ENCODE data around the gene CRACR2B. TPM values are rescaled to one million over a fixed set of nuclear protein-coding genes. Genes with fewer than 3 reads are reported as not detected.

Gene CRACR2B
- total RNA-seq, 4 donors from 2014 or later = 0.48 to 5.7 (median 3.5) TPM

GRCh38 chr11:843818-844692 is 16.3 kb downstream of the CRACR2B start:
- intact Hi-C loops (cut with DNase I) = no loop called here
- peak overlapping the region; percentile 88 to 98 (median 94) for H3K27ac ChIP-seq
- TF ChIP-seq, protein P1, sequence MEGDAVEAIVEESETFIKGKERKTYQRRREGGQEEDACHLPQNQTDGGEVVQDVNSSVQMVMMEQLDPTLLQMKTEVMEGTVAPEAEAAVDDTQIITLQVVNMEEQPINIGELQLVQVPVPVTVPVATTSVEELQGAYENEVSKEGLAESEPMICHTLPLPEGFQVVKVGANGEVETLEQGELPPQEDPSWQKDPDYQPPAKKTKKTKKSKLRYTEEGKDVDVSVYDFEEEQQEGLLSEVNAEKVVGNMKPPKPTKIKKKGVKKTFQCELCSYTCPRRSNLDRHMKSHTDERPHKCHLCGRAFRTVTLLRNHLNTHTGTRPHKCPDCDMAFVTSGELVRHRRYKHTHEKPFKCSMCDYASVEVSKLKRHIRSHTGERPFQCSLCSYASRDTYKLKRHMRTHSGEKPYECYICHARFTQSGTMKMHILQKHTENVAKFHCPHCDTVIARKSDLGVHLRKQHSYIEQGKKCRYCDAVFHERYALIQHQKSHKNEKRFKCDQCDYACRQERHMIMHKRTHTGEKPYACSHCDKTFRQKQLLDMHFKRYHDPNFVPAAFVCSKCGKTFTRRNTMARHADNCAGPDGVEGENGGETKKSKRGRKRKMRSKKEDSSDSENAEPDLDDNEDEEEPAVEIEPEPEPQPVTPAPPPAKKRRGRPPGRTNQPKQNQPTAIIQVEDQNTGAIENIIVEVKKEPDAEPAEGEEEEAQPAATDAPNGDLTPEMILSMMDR (IDR thresholded peaks at IDR 0.05) = no peak
- peak in 2 of 4 donors; percentile 50 to 58 for TF ChIP-seq POLR2A (IDR thresholded peaks at IDR 0.05)
- DNase-seq = no peak
- H3K36me3 ChIP-seq = peaks cover 10 to 17% (median 12%) of the 10 kb centered on the region in 3 donors
- no peaks in the 10 kb centered on the region for H3K9me3 ChIP-seq
- H3K4me3 ChIP-seq = peak overlapping the region; percentile 67 to 97 (median 87)
- peaks cover 48 to 92% (median 72%) of the 10 kb centered on the region in 3 donors for H3K4me1 ChIP-seq
- WGBS, 2 donors = 0 to 8% methylated on average over 1 to 6 of the region's 25 CpGs
- H3K27me3 ChIP-seq = peaks cover 0 to 21% (median 2%) of the 10 kb centered on the region in 4 donors

- intact Hi-C loops (cut with DNase I) = loop anchor here (5.0 kb wide), 1 partner anchor 207 kb away; no protein-coding TSS in a partner anchor
- TF ChIP-seq, protein P1 (IDR thresholded peaks at IDR 0.05) = no peak
- no peak for TF ChIP-seq POLR2A (IDR thresholded peaks at IDR 0.05)
- peaks cover 51 to 91% (median 72%) of the 10 kb centered on the region in 3 donors for H3K4me1 ChIP-seq
- no peaks in the 10 kb centered on the region for H3K9me3 ChIP-seq
- peaks cover 0 to 30% (median 3%) of the 10 kb centered on the region in 4 donors for H3K27me3 ChIP-seq
- DNase-seq = no peak
- peaks cover 3 to 8% (median 3%) of the 10 kb centered on the region in 3 donors for H3K36me3 ChIP-seq
- H3K4me3 ChIP-seq = peak overlapping the region; percentile 67 to 97 (median 87)
- WGBS, 2 donors = 59% methylated on average over 11 of the region's 31 CpGs; no CpG with 5 or more reads in 1 of the 2 donors
- H3K27ac ChIP-seq = peak overlapping the region; percentile 88 to 98 (median 94)
These were observed 17.2 kb downstream of the CRACR2B start for GRCh38 chr11:844693-845644.

DNA sequence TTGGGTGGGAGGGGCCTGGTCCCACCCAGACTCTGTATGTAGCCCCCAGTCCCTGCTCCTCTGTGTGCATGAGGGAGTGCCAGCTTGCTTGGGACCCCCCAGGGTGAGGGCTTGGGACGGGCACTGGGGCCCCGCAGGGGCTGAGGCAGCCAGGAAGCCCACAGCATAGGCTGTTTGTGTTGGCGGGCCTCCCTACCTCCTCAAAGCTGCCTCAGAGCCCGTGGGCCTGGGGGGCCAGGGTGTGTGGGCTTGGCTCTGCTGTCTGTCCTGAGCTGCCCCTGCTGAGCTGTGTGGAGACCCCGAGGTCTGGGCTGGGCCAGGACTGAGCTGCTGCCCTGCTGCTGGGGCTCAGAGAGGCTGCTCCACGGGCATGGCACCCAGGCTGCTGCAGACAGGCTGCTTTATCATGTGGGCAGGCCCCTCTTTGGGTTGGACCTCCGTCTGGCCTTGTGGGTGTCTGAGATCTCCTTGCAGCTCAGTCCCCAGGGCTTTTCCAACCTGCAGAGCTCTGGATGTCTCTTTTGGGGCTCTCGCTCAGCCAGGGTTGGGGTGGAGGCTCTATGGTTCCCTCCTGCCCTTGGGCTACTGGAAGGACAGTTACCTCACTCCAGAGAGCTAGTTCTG is 18.3 kb downstream of the CRACR2B start:
- no peak for TF ChIP-seq POLR2A (IDR thresholded peaks at IDR 0.05)
- TF ChIP-seq, protein P1 (IDR thresholded peaks at IDR 0.05) = no peak
- intact Hi-C loops (cut with DNase I) = loop anchor here (5.0 kb wide), 1 partner anchor 206 kb away; no protein-coding TSS in a partner anchor
- WGBS, 2 donors = 20% methylated on average over 3 of the region's 8 CpGs; no CpG with 5 or more reads in 1 of the 2 donors
- Histone ChIP-seq H3K27ac (peak overlapping the region; percentile 22 to 98 (median 92)), H3K9me3 (no peaks in the 10 kb centered on the region), H3K4me1 (peaks cover 51 to 91% (median 66%) of the 10 kb centered on the region in 3 donors), H3K36me3 (no peaks in the 10 kb centered on the region), H3K27me3 (peaks cover 0 to 41% (median 3%) of the 10 kb centered on the region in 4 donors), H3K4me3 (peak overlapping the region in 1 of 4 donors; percentile 89)
- DNase-seq = no peak

DNA sequence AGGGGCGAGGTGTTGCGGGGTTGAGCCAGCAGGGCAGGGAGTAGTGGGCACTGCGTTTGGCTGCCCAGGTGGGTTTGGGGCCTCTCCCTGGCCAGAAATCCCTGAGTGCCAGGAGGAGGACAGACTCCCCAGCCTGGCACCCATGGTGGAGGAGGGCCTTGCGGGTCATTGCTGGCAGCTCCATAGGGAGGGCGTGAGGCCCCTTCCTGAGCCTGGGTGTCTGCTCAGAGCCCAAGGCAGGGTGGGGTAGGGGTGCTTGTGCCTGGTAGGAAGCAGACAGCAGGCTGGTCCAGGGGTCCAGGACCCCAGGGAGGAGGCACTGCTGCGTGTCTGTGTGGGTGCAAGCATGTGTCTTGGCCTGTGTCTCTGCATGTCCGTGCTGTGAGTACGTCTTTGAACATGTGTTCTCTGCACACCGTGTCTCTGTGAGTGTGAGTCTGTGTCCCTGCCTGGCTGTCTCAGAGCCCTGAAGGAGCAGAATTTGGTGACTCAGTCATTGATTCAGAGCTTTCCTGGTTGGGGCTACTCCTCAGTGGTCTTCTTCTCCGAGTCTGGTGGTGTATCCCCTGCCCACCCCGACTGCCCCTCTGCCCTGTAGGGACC is 18.9 kb downstream of the CRACR2B start:
- H3K4me1 ChIP-seq = peaks cover 45 to 91% (median 60%) of the 10 kb centered on the region in 3 donors
- no peaks in the 10 kb centered on the region for H3K9me3 ChIP-seq
- no peaks in the 10 kb centered on the region for H3K36me3 ChIP-seq
- peak overlapping the region; percentile 22 to 98 (median 92) for H3K27ac ChIP-seq
- TF ChIP-seq POLR2A (IDR thresholded peaks at IDR 0.05) = no peak
- TF ChIP-seq, protein P1 (IDR thresholded peaks at IDR 0.05) = no peak
- WGBS, 2 donors = 12 to 33% methylated on average over 4 to 6 of the region's 11 CpGs
- peaks cover 0 to 41% (median 3%) of the 10 kb centered on the region in 4 donors for H3K27me3 ChIP-seq
- no peak overlapping the region for H3K4me3 ChIP-seq
- intact Hi-C loops (cut with DNase I) = loop anchor here (5.0 kb wide), 1 partner anchor 206 kb away; no protein-coding TSS in a partner anchor
- no peak for DNase-seq
